COLO829 (cell line): ENCODE measurements around the gene RARG.

ENCODE experiments used
- DNase-seq: peaks from one replicate; pipeline ENCODE4 v3.0.0; 2012; ENCODE audit warnings: low spot score

Gene RARG

DNA sequence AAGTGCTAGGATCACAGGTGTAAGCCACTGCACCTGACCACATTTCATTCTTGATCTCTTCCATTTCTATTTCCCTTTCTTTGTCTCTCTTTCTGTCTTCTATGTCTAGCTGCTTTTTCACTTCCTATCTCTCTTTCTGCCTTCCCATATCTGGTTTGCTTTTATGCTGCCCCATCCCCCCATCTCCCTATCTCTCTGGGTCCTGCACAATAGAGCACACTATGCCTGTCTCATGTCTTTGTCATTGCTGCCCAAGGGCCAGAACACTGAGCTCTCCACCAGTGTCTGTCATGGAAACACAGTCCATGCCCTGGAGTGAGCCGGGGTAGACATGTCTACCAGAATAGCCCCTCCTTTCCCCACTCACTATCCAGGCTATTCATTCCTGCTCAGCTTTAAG is 12.3 kb upstream of the RARG start:
- DNase-seq: no peak

DNA sequence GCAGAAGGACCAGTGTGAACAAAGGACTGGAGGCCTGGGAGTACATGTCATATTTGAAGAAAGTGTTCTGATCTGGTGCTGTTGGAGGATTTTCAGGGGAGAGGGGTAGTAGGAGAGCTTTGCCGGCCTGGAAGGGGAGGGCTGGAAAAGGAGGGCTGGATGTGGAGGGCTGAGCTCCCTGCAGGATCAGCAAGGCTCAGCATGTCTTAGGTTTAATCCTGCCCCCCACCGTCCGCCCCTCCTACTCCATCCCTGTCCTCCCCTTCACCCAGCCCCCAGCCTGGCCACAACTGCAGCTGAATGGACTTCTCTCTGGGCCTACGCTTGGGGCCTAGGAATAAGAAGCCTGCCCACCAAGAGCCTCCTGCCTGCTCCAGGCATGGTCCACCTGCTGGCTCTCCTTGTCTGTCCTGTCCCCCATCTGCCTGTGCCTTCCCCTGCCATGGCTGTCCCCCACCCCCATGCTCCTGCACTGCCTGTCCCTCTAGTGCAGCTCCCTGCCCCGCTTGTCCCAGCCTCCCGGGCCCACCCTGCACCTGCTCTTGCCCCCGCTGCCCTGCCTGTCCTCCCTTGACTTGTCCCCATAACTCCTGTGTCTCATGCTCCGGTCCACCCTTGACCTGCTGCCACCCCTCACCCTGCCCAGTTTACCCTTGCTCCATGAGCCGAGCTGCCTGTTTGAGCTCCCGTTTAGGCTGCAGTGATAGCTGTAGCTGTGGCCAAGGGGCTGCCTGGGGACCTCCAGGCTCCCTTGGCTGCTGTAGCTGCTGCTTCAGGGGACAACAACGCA is 9.8 kb upstream of the RARG start:
- DNase-seq: no peak

DNA sequence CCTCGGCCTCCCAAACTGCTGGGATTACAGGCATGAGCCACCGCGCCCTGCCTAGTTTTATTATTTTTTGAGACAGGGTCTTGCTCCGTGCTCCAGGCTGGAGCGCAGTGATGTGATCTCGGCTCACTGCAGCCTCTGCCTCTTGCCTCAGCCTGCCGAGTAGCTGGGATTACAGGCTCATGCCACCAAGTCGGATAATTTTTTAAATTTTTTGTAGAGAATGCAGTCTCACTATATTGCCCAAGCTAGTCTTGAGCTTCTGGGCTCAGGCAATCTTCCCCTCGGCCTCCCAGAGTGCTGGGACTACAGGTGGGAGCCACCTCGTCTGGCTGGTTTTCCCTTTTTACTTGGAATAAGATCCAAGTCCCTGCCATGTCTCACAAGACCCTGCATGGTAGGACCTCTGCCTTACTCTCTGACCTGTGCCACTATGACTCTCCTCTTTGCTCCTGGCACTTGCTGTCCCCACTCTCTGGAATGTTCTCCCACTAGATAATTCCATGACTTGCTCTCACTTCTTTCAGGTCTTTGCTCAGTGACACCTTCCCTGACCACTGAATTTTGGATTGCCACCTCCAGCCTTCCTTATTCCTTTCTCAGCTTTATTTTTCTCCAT is 7.7 kb upstream of the RARG start:
- no peak for DNase-seq

DNA sequence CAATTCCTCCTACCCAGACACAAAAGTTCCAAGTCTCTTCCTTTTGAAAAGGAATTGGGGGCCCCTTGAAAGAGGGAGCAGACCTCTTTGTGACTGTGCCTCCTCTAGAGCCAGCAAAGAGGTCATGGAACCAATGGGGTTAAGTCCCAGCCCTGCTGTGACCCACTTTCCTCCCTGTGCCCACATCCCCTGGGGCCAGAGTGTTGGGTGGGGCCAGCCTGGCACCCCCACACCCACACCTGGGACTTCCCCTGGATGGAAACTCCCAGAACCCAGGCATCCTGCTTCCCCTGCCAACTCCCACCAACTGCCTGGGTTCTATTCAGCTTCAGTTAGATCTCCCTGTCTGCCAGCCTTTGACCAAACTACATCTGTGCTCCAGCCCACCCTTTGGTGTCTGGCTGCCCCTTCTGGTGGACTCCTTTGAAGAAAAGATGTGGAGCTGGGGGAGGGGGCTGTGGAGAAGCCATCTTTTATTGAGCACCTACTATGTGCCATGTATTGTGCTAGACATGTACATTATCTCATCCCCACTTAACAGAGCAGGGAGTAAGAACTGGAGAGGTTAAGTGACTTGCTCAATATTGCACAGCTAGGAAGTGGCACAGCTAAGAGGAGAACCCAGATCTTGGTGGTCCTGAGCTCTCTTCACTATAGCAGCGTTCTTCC is 4.6 kb upstream of the RARG start:
- DNase-seq: no peak

DNA sequence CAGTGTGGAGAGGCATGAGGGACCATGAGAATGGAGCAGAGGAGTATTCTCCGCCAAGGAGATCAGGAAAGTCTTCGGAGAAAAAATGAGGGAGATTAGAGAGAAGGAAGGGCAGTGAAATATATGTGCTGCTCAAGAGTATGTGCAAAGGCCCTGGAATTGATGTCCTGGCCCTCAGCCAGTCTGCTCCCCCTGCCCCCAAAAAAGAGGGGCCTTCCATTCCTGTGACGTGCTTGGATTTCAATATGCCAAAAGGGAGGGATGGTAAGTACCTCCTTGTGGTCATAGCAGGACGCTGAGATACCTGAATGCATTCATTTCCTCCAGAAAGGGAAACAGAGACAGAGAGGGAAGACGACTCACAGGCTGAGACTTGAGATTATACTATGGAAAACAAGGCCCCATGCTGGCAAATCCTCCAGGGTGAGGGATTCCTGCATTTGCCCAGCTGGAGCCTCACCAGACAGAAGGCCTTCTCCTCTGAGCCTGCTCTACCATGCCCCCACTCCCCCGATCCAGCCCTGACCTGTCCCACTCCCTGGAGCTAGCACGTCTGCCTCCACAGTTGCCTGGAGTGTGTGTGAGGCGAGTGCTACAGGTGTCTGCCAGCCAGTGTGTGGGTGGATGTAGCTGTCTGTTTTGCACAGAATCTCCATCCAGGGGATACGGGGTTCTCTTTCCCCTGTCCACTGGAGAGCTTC is 3.9 kb upstream of the RARG start:
- DNase-seq: no peak

DNA sequence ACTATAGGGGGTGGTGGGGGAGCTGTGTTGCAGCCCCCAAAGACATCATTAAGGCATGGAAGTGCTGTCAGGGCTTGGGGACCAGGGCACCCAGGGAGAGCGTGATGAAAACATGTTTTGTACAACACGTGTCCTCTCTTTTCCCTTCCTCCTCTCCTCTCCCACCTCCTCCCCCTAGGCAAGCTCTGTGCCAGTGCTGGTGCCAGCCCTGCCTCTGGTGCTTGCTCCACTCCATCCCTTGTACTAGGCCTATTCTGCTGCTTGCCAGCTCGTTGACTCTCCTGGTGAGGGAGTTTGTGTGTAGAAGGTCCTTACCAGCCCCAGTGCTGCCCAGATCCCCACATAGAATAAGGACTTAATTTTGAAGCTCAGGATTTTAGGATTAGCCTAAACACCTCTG is 3.2 kb upstream of the RARG start:
- DNase-seq: no peak

DNA sequence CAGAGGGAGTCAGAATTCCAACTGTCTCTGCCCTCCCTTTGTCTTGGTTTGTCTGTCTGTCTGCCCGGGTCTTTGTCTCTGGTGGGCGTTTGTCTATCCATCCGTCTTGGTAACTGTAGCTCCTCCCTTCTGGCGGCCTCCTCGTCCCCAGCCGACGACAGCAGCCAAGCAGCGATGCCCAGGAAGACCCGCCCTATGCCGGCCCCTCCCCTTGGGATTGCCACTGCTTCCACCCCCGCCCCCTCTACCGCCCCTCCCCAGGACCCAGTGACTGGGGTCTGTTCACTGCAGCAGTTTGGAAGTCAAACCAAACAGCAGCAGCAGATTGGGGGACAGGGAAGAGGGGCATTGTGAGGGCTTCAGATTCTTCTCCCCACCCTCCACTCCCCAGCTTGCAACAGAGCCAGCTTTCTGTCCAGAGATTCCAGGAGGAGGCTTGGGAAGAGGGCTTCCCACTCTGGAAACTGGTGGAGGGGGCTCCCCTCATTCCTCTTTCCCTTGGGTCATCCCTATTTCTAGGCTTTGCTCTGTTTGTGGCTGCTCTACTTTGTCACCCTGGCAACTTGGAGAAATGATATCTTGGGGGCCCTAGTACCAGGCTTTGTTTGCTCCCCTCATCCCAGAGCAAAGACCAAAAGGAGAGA is 2.4 kb upstream of the RARG start:
- no peak for DNase-seq

DNA sequence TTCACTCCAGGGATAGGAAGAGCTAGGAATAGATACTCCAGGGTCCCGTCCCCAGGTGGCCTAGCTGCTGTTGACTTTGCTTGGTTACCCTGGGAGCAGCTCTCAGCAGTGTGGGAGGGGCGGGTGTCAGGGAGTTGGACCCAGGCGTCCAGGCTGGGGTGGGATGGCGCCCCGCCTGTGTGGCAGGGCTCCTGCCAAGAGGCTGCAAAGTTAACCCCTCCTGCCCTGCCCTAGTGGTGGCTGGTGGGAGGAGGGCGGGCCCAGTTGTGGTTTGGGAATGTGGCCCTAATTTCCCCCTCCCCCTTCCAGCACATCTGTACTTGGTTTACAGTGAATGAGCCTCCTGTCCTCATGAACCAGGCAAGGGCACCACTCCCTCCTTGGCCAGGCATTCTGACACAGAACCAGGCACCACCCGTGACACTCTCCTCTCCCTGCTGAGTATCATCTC is 1.7 kb upstream of the RARG start:
- DNase-seq: no peak

DNA sequence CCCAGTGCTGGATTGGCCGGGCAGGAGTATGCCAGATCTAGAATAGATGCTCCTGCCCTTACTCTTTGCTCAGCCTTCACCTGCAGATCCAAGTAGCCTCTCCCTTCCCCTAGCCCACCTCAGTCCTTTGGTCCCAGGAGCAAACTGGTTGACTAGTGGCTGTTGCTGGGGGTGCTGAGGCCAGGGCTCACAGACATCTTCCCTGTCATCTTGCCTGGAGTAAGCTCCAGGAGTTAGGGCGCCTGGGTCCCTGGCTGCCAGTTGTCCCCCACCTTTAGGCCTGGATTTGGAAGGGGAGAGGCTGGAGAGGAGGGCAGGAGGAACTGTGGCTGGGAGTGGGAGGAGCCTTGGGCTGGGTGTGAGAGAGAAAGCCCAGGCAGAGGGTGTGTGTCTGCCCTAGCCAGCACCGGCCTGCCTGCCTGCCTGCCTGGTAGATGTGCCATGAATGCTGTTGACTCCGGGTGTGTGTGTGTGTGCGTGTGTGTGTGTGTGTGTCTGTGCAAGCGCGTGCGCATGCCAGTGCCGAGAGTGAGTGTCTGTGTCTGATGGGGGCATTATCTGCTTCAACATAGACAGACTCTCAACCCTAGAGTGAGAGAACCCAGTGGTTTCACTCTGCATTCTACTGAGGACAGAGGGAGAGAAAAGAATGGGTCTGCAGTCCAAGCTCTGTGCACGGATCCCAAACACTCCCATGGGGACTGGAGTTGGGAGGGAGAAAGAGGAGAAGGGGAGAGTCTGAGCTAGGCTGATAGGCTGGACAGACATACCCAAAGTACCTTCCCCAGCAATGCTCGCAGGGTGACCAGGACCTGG is 845 bp upstream of the RARG start:
- no peak for DNase-seq

DNA sequence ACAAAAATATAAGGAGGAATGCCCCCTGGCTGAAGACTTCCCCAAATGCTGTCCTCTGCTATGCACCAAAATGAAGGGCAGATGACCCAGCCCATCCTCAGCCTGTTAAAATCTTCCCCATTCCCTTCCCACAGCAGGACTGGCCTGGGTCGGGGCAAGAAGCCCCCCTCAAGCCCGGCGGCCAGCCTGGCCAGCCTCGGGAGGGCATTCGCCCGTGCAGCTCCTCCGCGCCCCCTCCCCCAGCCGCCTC is 413 bp downstream of the RARG start:
- no peak for DNase-seq

DNA sequence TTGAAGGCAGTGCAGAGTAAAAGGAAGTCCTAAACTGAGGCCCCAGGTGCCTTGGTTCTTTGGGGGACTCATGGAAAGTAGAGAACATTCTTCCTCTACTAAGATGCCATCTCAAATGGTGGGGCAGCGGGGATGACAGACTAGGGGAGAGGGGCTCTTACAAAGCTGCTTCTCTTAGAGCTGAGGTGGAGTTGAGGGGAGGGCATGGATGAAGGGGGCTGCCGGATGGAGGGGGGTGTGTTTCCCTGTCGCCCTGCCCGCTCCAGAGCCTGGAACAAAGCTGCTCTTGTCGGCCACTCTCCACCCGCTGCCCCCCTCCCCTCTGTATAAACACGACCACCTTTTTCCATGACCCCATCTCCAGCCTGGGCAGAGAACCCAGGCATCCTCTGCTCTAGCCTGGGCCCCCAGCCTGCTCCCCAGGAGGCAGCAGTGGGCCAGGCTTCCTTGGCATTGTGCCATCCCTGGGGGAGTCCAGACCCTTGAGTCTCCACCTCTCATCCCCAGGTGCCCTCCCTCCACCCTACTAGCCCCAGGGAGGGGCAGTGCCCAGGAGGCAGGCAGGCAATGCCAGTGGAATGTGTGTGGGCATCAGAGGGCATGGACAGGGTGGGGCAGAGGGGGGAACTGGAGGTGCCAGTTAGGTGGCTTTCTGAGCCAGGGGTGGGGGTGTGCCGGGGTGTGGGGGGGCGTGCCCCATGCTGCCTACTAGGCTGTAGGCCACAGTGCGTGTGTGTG is 1.7 kb downstream of the RARG start:
- no peak for DNase-seq

DNA sequence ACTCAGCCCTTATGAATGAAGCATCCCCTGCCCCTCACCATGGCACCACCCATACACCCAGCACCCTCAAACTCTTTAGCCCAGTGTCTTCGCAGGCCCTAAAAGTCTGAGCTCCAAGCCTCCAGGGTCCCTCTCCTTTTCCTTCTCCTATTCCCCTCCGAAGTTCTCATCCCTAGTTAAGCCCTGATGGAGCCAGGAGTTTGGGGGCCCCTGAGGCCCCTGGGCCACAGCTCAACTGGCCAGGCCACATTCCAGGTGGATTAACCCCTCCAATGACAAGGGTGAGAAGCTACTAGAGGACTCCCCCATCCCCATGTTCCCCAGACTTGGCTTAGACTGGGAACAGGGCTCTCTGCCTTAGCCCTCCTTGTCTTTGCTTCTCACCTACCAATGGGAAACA is 2.6 kb downstream of the RARG start:
- DNase-seq: no peak

DNA sequence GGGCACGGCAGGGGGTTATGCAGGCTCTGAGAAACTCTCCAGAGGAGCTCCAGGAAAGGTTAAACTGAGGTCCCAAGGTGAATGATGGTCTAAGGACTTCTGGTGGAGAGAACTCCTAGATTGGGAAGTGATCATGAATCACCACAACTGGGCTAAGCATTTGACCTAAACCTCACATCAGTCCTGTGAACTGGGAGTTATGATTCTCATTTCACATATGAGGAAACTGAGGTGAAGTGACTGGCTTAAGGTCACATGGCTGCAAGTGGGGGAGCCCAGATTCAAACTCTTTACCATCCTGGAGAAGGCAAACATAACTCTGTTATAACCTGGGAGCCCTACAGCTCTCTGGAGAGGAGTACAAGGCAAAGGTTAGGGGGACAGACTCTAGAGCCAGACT is 4.2 kb downstream of the RARG start:
- no peak for DNase-seq

DNA sequence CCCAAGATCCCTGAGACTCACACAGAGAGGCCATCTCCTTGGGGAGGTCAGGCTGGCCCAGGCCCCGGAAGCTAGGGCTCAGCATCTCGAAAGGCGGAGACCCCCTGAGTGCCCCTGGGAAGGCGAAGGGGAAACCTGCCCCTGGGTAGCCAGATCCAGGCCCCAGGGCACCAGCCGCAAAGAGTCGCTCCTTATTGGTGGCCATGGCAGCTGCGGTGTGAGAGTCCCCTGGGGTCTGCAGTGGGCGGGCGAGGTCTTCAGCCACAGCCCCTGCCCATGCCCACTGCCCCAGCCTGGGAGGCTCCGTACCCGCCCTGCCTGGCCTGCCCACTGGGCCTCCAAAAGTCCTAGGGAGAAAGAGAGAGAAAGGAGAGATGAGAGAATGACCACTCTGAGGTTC is 4.7 kb downstream of the RARG start:
- DNase-seq: no peak

DNA sequence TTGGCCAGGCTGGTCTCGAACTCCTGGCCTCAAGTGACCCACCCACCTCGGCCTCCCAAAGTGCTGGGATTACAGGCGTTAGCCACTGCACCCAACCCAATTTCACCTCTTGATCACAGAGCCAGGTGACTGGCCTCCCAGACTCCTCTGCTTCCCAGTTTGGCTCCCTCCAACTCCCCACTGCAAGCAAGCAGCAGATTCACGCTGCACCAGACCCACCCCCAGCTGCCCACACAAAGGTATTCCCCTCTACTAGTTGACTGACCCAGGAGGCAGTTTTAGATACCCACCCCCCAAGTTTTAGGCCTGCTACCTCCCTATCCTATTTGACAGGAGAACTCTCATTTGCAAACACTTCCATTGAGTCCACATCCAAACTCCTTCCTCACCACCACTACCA is 5.2 kb downstream of the RARG start:
- no peak for DNase-seq

DNA sequence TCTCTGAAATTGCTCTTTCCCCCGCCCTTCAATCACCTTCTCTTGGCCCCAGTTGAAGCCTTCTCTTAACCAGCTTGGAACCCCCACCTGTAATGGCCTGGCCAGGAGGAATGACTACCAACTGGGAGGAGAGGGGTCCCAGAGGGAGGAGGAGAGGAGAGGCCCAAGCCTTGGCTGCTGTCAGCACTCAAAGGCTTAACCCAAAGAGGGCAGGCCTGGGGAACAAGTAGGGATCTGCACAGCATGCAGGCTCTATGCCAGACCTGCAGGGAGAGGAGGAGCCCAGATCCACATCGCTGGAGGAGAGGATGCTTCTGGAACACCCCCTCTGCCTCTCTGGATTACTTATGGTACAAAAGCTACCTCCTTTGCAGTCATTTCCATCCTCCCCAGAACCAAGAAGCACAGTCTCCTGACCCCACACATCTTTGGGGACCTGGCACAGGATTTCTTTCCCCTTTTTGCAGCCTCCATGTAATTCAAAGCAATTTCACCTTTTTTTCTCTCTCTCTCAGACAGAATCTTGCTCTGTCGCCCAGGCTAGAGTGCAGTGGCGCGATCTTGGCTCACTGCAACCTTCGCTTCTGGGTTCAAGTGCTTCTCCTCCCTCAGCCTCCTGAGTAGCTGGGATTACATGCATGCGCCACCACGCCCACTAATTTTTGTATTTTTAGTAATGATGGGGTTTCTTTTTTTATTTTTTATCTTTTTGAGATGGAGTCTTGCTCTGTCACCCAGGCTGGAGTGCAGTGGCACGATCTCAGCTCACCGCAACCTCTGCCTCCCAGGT is 6.2 kb downstream of the RARG start:
- no peak for DNase-seq

DNA sequence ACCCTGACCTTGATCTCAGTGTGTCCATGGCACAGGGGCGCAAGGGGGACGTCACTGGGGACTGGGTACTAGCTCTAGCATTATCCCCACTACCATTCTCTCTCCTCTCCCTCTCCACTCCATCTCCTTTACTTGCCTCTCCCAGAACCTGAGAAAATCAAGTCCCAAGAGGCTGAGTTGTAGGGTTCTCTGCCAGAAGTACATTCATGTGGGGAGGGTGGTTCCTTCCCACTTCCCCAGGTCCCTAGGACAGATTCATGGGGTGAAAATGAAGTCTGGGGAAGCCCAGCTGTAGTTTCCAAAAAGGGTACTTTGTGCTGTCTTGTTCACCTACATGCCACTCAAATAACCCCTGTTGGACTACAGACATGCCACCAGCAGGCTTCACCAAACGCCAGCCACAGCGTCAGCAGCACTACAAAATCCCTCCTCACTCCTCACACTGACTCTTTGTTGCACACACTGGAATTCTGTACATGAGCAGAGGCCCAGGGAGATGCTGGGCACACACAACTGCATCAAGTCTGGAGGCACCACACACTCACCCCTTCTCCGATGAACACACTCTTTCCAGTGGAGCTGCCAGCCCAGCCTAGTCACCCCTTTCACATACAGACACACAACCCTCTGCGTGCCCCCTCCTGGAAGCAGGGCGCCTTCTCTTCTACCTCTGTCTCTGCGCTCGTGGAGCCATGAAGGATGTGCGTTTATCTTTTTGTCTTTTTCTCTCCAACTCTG is 6.9 kb downstream of the RARG start:
- DNase-seq: no peak

DNA sequence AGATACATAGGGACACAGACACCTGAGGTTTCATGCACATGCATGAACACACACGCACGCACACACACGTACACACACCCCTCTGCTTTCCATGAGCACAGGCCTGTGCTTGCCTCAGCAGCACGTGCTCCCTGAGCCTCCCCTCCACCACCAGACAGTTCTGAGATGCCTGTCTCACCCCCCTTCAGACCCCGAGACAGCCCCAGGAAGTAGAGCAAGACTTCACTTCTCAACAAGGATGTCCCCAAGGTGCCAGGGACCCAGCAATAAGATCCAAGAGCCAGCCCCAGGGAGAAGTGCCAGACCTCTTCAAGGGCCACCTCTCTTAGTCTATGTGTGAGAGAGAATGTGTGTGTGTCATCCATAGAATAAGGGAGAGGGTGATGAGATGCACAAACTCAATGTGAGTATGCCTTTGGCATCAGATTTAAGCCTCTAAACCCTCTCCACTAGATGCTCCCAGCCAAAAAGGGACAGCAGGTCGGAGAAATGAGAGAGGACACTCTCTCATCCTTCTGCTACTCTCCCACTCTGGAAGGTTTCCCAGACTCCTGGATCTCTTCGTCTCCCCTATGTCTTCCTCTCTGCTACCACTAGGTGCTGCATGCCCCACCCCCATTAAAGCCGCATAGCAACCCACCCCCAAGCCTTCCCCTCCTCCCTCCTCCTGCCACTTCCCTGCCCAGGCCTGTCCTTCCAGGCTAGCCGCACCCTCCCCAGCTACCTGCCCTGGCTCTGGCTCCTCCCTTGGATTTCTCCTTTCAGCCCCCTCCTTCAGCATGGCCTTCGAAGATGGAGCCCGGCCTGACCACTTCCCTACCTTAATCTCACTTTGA is 7.7 kb downstream of the RARG start:
- no peak for DNase-seq
